Inflammatory macrophage treated with lipopolysaccharide for 1 hour (primary cell): ENCODE measurements around the gene GABRG3.

Experiments used
- DNase-seq, 2 donors: peaks; one replicate each; pipeline ENCODE4 v3.0.0-alpha.2; 2020 to 2022

The GABRG3 gene

DNA sequence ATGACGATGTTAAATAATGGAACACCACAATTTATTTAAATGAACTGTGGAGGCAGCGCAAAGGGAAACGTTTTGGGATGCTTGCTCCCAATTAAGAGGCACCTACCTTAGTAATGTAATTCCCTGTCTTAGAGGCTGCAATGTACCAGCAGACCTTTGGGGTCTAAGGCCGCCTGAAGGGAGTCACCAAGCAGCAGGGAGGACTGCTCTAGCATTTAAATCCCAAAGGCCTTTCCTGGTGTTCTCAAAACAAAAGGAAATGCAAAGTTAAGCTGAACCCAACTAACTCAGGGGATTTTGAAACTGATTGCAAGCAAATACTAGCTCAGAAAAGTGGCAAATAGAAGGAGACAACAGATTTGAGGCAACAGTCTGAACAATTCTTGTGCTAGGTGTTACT, 510.8 kb downstream of the GABRG3 start:
- DNase-seq = no peak

DNA sequence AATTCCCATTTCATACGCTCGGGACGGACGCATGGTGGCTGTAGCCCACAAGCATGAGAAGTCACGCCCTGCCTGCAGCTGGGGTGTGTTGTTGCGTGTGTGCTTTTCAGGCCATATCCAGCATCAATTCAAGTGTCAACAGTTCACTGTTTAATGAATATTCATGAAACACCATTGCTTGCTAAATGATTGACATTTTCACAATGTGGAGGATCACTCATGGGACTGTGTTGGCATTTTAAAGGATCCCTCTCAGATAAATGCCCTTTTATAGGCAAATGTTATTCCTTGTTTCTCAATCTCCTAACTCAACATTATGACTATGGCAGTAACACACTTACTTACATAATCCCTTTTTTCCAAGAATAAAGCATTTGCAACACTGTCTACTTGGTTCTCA, 511.3 kb downstream of the GABRG3 start:
- no peak for DNase-seq

DNA sequence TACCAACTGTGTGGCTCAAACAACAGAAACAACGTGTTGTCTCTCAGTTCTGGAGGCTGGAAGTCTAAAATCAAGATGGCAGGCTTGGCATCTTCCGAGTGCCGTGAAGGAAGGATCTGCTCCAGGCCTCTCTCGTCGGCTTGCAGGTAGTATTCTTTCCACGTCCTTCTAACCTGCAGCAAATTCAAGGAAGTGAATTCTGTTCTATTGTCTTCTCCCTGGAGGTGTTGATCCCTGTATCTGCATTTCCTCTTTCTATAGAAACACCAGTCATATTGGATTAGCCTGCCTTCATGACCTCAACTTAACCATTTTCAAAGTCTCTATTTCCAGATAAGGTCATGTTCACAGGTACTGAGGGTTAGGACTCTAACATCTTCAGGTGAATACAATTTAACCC, 512.1 kb downstream of the GABRG3 start:
- DNase-seq = no peak

DNA sequence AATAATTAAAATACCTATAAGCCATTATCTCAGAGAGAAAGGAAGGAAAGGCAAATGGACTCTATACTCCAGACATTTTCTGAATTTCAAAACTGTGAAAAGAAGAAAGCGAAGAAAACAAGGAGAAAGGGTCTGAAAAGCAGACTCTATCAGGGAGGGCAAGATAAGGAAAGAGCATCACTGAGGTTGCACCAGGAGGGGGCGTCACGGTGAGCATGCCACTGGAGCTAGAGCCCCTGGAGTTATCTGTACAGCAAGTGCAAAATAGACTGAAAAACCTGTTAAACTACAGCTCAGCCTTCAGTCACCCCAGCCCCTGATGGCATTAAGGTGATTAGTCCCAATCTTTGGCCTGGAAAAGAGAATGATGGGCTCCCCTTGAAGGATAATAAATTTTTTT, 514.3 kb downstream of the GABRG3 start:
- no peak for DNase-seq

DNA sequence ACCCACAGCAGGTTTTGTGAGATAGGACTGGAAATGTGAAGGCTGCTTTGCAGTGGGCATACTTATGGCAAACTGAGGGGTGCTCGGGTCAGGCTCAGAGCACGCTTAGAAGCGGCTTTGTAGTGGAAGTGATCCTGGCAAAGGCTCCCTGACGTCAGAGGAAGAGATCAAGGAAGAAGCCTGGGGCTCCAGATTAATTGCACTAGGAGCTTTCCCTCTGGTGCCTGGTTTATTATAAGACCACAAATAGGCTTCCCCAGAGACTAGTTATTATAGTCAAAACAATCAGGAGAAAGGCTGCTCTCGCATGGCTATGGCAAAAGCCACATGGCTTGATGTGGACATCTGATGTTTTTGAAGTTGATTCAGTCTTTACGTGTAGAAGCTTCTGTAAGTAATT, 515.1 kb downstream of the GABRG3 start:
- DNase-seq = no peak

DNA sequence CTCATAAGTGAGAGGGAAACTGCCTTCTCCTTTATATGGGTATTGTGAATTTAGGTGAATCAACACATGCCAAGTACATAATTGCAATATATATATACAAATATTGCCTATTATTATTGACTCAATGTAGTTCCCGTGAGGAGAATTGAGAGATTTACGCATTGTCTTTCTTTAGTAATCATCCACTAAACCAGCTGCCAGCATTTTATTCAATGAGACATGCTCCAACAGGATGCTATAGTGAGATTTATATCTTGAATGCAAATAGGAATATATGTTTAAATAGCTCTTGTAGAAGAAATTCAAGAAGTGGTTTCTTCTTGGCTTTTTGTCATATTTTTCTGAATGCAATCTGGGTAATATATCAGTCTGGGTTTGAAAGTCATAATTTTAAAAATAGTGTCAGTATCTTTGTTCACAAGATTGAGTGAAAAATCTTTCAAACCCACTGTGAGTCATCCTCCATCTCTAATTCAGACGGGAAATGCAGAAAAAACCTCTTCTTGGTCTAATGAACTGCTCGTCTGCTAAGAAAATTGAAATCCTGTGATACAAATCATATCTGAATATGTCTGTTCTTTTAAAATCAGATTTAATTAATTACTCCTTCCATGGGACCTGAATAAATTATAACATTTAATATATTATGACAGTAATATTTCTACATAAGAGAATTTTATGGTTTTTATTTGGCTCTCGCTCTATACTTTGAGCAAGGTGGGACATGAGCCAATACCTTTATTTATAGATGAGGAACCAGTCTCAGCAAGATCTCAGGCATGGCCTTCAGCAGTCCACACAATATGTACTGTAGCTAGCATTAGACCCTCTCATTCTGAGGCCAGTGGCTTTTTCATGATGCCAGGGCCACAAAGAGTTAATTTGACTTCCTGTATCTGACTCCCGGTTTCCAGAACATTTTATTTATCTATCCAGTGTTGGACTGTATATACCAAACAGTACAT, 516.0 kb downstream of the GABRG3 start:
- DNase-seq = no peak

DNA sequence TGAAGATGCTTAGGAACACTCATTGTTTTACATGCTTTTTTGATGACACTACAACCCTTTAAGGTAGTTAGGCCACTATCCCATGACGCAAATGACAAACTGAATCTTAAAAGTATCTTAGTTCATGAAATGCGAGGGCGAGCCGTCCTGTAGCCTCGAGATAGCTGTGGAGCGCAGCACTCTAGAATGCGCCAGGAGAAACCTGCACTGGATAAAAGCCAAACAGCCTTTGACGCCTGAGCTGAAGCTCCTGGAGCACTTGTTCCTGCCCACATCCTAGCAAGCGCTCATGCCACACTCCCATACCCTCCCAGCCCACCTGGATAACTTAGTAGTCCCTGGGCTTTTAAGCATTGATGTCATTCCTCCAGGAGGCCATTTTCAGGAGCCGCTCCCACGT, 516.9 kb downstream of the GABRG3 start:
- DNase-seq = no peak

DNA sequence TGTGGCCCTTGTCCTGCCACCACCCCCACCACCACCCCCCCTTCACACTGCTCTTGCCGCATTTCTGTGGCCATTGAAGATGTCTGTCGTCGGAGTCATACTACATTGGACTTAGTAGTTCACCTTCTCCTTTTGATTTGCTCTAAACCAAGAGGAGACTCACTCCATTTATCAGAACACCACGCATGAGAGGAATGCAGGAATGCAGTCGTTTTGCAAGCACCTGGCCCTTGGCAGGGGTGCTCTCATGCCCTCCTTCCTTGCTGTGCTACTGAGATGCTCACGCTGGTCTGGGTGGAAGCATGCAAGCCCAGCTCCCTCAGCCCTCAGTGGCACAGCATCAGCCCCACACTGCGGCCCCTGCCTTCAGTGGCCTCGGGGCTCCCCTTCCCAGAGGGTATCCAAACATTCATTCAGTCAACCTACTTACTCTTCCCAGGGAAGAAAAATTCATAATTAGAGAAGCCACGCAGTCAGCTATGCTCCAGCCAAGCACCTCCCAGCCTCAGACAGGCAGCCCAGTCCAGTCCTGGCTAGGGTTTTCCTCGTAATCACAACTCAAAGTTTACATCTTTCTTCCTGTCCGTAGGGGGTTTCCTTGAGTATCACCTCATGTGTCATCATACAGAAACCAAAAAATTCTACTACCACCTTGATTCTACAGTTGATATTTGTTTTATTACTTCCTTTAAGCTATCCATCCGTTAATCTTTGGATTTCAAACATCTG, 520.0 kb downstream of the GABRG3 start:
- DNase-seq = no peak

DNA sequence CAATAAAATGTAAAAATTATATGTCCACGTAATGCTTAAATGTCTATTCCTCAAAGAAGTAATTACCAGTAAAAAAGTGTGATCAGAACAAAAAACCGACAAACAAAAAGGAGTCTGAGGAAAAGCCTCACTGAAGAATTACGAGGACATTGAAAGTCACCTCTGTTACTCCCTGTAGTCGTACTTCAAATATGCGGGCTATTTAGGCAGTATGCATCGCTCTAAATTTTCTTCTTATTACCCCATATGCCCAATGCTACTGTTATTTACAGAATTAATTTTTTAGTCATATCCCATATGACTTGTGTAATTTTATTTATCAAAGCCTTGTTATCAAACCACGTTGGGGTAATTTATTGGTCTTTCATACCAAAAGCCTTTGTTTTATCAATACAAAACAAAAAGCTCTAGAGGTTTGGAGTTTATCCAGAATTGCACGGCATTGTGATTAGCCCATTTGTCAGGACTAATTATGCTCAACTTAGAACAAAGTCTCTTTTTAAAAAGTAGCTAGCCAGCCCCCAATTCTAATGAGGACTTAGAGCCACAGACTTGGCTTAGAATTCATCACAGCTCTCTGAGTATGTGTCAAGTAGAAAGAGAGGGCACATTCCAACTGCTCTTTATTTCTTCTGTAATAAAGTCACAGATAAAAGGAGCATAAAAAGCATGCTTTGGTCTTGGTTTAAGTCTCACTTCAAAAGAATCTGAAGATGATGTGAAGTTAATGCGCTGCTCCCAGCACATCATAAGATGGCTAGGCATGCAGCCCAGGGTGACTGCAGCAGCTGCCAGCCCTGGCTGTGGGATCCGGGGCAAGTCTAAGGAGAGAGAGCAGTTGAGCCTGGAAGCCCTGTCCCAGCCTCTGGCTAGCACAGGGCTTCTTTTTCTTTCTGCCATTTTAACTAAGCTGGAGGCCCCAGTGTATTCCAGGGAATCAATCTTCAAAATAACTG, 521.0 kb downstream of the GABRG3 start:
- no peak for DNase-seq

DNA sequence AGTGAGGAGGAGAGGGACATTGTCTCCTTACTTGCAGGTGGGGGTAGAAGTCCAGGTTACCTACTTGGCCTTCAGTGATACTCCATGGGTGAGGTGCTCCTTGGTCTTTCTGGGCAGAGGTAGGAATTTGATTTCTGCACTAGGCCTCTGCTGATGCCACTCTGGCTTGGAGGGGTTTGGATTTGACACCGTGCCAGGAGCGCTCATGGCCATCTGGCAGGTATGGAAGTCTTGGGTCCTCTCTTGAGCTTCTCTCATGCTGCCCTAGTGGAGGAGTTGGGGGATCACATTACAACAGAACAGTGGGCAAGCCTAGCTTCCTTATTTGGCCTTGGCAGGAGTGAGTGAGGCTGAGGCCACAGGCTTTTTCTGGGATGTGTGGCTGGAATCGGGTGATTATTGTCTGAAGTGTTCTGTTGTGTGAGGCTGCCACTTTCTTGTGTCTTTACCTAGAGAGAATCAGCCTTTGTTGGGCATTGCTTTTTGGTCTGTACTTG, 525.0 kb downstream of the GABRG3 start:
- DNase-seq = no peak

DNA sequence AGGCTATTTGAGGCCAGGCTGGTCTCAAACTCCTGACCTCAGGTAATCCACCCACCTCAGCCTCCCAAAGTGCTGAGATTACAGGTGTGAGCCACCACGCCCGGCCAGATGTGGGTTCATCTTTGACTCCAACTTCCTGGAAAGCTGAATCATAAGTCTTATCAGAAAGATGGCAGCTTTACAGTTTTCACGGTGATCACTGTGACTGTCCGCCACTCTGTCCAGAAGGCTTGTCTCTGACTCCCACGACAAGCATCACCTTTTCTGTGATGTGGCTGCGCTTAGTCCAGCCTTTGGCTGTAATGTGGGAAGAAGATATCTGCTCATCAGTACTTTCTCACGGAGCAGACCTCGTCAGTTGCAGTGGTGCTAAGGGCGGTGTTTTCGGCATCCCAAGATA, 527.7 kb downstream of the GABRG3 start:
- DNase-seq = no peak

DNA sequence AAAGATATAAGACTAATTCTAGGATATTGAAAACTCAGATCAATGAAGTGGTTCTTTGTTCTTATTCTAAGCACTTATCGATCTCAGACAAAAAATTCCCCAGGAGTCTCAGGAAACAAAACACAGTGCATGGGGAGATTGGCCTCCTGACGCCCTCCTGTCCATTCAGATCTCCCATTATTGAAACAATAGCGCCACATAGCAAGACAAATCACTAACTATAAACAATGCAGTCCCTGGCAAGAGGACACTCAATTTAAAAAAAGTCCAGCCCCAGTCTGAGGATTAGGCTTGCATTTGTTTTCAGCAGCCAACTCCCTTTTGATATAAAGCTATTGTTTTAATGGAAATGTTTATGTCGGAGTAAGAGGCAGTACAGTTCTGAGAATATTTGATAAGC, 528.2 kb downstream of the GABRG3 start:
- no peak for DNase-seq

DNA sequence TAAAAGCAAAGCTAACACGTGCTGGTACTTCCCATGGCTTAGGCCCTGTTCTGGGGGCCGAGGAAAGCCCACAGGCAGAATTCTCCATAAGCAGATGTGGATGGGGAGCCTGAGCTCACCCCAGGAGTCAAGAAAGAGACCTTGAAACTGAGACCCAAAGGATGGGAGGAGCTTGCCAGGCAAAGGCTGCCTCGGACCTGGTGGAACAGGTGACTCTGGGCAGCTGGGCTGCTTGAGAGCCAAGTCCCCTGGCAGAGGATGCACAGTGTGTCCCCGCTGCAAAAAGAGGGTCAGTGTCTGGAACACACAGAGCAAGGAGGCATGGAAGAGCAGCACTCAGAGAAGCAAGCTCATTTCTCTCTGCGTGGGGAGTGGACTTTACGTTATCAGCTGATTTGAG, 528.7 kb downstream of the GABRG3 start:
- DNase-seq = no peak

DNA sequence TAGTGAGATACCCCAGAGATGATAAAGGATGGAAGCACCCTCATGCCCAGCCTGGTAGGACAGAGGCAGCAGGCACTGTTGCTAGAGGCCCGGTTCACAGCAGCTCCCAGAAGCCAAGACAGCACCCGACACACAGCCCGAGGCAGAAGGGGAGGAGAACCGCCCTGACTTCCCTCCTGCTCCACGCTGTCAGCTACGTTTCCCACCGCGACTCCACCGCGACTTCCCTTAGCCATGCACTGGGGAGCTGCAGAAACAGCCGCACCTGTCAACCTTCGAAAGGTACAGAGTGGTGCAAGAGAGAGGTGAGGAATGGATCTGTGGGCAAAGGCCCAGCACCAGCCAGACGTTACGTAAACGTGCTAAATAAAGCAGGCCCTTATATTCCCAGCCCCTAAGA, 529.2 kb downstream of the GABRG3 start:
- no peak for DNase-seq

DNA sequence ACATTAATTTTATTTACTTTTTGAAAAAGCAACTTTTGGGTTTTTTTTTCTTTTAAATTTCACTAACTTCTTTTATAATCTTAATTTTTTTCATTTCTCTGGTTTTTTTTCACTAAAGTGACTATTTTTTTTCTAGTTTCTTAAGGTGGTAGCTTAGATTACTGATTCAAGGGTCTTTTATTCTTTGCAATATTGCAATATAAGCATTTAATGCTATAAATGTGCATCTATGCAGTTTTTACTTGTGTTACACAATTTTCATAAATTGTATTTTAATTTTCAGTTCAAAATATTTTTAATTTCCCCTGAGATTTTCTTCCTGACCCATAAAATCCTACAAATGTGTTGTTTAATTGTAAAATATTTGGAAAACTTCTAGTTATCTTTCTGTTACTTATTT, 535.8 kb downstream of the GABRG3 start:
- DNase-seq = no peak

DNA sequence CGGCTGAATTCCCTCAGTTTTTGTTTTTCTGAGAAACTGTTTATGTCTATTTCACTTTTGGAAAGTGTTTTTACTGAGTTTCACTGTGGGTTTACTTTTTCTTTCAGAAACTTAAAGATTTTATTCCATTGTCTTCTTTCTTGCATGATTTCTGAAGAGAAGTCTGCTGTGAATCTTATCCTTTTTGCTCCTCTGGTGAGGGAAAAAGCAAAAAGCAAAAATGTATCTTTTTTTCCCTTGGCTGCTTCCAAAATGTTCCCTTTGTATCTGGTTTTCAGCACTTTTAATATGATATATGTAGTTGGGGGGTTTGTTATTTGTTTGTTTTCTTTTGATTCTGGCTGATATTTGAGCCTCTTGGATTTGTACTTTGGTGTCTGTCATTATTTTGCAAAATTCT, 538.0 kb downstream of the GABRG3 start:
- DNase-seq = no peak

DNA sequence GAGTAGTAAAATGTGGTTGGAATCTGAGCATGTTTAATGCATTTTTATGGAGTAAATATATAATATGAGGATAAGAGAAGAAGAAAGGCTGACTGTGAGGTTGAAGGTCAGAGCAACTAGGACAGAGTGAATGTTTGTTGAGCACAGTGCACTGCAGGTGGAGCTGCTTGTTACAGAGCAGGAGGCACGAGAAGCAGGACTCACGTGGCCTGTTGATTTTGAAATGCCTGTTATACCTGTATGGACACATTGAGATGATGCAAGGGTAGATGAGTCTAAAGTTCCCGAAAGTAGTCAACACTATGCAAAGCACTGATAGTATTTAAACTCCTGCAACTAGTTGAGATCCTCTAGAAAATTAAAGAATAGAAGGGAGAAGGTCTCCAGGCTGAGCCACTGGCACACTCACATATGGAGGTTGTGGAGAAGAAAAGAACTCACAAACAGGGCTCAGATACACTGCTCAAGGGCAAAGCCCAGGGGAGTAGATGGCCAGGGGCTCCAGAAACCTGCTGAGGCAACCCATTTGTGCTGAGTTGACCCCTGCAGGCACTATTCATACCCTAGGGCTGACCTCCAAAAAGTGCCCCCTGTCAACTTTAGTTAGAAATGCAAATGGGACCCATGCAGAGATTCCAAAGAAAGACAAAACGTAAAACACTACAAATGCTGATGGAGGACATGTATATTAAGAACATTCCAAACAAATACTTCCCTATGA, 541.5 kb downstream of the GABRG3 start:
- DNase-seq = no peak

DNA sequence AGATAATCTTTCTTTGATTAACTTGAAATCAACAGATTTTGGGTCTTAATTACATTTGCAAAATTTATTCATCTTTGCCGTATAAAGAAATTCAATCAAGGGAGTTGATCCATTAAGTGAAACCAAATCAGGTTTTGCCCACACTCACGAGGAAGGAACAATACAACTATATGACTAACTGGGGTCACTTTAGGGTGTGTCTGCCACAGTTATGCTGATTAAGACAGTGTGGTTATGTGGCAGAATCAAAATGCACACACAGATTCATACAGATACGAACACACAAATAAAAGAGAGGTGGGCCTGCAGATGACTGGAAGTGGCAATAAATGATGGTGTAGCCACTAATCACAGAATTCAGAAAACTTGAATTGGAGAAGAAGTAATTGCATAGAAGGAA, 543.5 kb downstream of the GABRG3 start:
- DNase-seq = no peak

DNA sequence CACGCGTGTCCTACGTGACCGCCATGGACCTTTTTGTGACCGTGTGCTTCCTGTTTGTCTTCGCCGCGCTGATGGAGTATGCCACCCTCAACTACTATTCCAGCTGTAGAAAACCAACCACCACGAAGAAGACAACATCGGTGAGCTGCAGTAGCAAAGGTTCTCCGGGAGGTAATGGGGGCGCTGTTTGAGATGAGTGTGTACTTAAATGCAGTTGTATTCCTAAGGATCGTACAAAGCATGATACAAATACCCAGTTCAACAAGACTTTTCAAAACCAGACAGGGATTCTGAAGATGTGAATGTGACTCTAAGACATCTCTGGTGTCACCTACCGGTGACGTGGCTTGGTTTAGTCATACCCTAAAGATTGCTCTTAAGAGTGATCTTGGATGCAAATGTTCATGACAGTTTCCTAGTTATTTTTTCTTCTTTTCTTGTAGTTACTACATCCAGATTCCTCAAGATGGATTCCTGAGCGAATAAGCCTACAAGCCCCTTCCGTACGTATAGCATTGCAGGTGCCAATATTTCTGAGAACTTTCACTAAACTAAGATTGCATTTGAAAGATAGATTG, 556.6 kb downstream of the GABRG3 start:
- DNase-seq = no peak

DNA sequence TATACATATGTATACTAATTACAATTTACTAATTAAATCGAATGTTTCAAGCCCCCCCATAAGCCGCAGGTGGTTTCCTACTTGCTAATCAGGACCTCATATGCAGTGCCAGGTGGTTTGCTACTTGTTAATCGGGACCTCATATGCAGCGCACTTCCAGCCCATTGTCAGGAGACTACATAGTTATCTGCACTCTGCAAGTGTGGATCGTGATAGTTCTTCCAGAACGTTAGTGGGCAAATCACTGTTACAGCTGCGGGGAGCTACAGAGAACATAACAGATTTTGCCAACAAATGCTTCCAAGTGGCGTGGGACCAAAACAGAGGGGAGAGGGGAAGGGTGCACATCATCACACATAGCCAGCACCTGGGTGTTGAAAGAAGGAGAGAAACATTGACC, 558.4 kb downstream of the GABRG3 start:
- no peak for DNase-seq

DNA sequence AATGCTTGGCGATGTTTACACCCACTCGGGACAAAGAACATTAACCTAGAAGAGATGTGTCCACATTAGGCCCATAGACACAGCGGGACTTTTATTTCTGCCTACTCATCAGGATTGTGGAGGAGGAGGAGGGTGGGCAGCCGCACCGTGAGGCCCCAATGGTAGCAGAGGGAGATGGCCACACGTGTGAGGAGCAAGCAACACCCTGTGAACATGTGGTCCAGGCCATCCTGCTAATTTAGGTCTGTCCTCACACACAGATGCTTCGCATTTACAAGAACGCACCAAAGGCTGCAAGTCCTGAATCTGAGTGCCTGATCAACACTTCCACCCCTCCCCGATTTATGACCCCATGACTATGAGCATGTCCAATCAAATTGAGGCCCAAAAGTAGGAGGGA, 560.0 kb downstream of the GABRG3 start:
- DNase-seq = no peak

DNA sequence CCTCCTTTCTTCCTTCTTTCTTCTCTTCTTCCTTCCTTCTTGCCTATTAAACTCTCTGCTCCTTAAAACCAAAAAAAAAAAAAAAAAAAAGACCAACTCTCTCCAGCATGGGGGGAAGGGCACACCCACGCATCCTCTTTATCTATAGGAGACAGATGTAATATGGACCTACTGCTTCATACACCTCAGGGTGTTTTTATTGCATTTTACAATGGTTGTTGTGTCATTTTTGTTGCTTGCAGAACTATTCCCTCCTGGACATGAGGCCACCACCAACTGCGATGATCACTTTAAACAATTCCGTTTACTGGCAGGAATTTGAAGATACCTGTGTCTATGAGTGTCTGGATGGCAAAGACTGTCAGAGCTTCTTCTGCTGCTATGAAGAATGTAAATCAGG, 561.4 kb downstream of the GABRG3 start:
- DNase-seq = no peak
